OCI-LY3 (cell line): ENCODE measurements around the gene PDZRN3.

Experiments used
- CTCF ChIP-seq: fragments of 200-600, 300-600 bp; sonication (generic); IDR thresholded peaks from 2 replicates; pipeline ENCODE4 v1.5.1; 2014; ENCODE audit warnings: antibody characterized with exemption, low read length, low read depth
- EZH2phosphoT487 ChIP-seq: fragments of 200-600 bp; shearing (Covaris generic); IDR thresholded peaks from 2 replicates; pipeline ENCODE4 v1.6.1; 2018; ENCODE audit warnings: antibody characterized with exemption, mixed run types, low read depth

- TF ChIP-seq CTCF (no peak), EZH2phosphoT487 (no peak)
Observed at GRCh38 chr3:73409138-73409763, 215.5 kb downstream of the PDZRN3 start.
